Measurements from ENCODE around the gene DTNBP1.
A peak's percentile ranks its signal among the peaks of the same experiment; 100 is the strongest.
"Not testable (repeated sequence)": the region's sequence is repeated elsewhere in the genome, so short reads cannot be mapped to it uniquely, and the experiment has no call there.

Gene DTNBP1

DNA sequence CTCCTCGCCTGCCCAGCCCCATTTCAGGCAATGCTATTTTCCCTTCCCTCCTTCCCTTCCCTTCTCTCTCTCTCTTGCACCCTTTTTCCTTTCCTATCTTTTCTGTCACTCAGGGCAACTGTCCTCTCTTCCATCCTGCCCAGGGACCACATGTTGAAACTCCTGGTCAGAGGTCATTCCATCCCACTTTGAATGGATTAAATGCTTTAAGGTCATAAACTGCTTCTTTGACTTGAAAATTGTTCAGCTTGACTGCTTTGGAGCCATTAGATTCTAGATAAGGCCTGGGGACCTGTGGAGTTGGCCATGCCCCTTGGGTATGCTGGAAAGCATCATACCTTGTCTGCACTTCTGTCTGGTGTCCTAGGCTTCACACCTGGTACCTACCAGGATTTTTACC lies 106.1 kb downstream of the DTNBP1 start:
- no peak for DNase-seq (ENCODE audit: low read depth)

- no peak for DNase-seq (ENCODE audit: low read depth)
These were observed 107.5 kb downstream of the DTNBP1 start for GRCh38 chr6:15555101-15556038.

- DNase-seq (ENCODE audit: low read depth) = no peak
These were observed 108.1 kb downstream of the DTNBP1 start for GRCh38 chr6:15554728-15555100.

- no peak for DNase-seq (ENCODE audit: low read depth)
These were observed 109.0 kb downstream of the DTNBP1 start for GRCh38 chr6:15553736-15554294.

- no peak for DNase-seq (ENCODE audit: low read depth)
These were observed 109.8 kb downstream of the DTNBP1 start for GRCh38 chr6:15553031-15553430.

DNA sequence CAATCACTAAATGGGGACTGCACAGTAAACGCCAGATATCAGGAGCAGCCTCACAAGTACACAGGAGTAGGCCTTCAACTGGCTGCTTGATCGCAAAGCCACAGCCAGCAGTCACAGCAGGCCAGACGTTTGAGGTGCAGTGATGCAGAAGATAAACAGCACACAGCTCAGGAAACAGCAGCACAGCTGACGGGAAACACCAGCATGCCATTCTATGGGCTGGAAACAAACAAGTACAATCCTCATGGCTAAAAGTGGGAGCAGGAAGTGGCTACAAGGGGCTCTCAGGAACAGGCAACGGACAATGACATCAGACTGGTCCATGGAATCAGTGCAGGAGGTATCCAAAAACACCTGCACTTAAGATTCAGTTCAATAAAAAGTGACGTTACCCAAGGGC lies 111.0 kb downstream of the DTNBP1 start:
- peak; percentile 58 for DNase-seq (ENCODE audit: low read depth)

DNA sequence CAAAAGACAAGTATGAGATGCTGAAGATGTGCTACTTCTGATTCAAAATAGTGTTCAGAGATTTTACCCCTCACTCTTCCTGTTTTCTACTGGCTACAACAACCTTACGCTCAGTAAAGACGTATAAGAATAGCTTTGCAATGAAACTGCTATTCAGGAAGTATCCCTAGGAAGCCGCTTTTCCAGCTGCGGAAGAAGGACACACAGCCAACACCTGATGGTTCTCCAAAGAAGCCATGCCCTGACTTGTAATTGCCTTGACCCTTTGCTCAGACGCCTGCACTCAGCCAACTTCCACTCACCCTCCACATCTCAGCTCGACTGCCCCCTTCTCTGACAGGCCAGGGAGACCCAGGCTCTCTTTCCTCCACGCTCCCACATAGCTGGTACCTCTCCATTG lies 111.6 kb downstream of the DTNBP1 start:
- no peak for DNase-seq (ENCODE audit: low read depth)

GRCh38 chr6:15550546-15551123 lies 112.2 kb downstream of the DTNBP1 start:
- DNase-seq (ENCODE audit: low read depth) = no peak

DNA sequence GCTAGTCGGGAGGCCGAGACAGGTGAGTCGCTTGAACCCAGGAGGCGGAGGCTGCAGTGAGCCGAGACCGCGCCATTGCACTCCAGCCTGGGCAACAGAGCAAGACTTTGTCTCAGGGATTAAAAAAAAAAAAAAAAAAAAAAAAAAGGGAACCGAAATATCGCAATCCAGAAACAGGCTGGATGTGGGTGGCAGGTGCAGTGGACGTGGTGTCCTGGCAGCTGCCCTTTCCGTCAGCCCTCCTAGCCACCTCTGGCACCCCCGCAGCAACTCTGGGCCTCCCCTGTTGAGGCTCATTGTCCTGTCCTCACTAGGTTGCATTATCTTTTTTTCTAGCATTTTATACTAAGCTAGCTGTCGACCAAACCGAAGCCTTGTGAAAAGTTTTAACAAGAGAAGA lies 113.5 kb downstream of the DTNBP1 start:
- no peak for DNase-seq (ENCODE audit: low read depth)

GRCh38 chr6:15547400-15547799 lies 115.4 kb downstream of the DTNBP1 start:
- no peak for DNase-seq (ENCODE audit: low read depth)

DNA sequence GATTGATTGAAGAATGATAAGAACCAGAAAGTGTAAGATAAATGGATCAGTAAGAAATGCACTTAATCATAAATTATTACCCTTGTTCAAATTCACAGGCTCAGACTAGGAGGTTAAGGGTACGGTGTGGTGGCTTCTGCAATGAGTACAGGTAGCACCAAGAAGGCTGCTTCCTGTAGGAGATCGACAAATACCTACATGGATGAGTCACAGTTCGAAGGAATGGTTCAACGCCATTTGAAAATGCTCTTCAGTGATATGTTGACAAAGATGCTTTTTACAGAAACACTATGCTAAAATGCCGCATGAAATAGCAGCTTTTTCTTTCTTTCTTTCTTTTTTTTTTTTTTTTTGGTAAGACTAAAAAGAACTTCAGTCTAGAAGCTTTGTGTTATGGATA lies 116.2 kb downstream of the DTNBP1 start:
- no peak for DNase-seq (ENCODE audit: low read depth)

DNA sequence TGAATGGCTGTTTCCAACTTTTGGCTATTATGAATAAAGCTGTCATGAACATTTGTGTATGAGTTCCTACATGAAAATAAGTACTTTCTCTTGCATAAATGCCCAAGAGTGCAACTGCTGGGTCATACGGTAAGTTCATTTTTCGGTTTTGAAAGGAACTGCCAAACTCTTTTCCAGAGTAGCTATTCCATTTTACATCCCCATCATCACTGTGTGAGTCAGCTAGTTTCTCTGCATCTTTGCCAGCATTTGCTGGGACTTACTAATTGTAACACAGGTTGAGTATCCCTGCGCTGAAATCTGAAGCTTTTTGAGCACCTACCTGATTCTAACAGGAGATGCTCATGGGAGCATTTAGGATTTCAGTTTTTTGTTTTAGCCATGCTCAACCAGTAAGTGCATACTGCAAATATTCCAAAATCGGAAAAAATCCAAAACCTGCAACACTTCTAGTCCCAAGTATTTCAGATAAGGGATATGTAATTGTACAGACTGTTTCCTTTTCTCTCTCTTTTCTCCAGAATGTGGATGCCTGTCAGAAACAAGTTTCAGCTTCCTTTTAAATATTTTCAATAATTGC lies 118.4 kb downstream of the DTNBP1 start:
- DNase-seq (ENCODE audit: low read depth) = no peak

DNA sequence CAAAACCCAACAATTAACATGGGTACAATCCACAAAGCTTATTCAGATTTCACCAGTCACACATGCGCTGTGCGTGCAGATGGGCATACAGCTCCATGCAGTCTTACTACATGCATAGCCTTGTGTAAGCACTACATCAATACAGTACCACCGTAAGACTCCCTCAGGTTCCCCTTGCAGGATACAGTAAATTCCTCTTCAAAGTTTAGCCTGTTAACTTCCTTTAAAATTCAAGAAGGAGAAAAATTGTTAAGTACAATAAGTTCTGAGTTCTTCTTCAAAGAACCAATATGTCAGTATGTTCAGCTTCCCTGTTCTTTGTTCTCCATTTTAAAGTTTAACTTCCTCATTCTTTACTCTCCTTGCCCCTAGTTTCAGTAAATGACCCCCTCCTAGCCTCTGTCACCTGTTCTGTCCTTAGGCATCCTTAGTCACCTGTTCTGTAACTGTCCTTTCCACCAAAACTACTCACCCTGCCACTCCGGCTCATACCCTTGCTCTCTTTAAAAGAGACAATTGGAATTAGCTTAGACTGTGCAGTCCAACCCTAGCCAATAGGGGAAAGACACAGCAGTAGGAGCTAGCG lies 119.4 kb downstream of the DTNBP1 start:
- not testable (repeated sequence) for DNase-seq (ENCODE audit: low read depth)

GRCh38 chr6:15539722-15540270 lies 123.0 kb downstream of the DTNBP1 start:
- no peak for DNase-seq (ENCODE audit: low read depth)

DNA sequence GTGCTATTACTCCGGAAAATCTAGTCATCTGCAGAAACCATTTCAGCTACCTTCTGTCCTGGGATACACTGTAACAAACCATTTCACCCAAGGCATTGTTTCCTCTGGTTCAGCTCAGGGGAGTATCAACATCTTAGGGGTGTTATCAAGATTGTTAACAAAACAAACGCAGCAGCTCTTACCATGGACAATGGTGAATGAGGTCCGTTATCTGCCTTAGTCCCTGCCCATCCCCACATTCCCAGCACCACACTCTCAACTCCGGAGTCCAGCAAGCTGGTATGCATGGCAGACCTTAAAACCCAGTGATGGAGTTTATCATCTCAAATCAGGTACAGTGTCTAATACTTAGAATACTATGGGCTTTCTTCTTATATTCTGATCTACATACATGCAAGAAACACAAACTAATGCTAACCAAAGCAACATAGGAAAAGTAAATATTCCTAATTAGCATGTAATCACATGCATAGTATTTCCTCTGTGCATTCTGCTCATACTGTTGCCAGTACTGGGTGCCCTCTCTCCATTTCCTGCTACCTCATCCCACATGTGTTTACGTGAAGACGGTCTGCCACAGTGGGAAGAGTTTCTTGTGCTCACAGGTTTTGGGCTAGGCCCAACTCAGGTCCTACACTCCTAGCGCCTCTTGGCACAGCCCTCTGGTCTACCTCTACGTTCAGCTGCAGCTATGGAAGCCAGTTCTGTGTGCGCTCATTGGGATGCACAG lies 123.9 kb downstream of the DTNBP1 start:
- no peak for DNase-seq (ENCODE audit: low read depth)

GRCh38 chr6:15538106-15538505 lies 124.7 kb downstream of the DTNBP1 start:
- DNase-seq (ENCODE audit: low read depth) = no peak

DNA sequence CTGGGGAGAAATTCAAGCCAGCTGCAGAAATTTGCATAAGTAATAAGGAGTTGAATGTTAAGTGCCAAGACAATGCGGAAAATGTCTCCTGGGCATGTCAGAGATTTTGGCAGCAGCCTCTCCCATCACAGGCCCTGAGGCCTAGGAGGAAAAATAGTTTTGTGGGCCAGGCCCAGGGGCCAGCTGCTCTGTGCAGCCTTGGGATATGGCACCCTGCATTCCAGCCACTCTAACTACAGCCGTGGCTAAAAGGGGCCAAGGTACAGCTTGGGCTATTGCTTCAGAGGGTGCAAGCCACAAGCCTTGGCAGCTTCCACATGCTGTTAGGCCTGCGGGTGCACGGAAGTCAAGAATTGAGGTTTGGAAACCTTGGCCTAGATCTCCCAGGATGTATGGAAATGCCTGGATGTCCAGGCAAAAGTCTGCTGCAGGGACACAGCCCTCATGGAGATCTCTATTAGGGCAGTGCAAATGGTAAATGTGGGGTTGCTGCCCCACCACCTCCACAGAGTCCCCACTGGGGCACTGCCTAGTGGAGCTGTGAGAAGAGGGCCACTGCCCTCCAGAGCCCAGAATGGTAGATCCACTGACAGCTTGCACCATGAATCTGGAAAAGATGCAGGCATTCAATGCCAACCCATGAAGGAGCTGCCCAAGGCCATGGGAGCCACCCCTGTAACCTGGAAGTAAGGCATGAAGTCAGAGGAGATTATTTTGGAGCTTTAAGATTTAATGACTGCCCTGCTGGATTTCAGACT lies 126.5 kb downstream of the DTNBP1 start:
- no peak for DNase-seq (ENCODE audit: low read depth)

DNA sequence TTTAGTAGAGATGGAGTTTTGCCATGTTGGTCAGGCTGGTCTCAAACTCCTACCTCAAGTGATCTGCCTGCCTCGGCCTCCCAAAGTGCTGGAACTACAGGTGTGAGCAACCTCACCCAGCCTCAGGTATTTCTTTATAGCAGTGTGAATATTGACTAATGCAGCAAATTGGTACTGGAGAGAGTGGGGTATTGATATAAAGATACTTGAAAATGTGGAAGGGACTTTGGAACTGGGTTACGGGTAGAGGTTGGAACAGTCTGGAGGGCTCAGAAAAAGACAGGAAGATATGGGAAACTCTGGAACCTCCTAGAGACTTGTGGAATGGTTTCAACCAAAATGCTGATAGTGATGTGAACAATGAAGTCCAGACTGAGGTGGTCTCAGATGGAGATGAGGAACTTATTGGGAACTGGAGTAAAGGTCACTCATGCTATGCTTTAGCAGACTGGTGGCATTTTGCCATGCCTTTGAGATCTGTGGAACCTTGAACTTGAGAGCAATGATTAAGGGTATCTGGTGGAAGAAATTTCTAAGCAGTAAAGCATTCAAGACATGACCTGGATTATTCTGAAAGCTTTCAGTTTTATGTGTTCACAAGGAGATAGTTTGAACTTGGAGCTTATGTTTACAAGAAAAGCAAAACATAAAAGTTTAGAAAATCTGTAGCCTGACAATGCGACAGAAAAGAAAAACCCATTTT lies 127.2 kb downstream of the DTNBP1 start:
- DNase-seq (ENCODE audit: low read depth) = no peak

GRCh38 chr6:15534974-15535373 lies 127.9 kb downstream of the DTNBP1 start:
- no peak for DNase-seq (ENCODE audit: low read depth)

DNA sequence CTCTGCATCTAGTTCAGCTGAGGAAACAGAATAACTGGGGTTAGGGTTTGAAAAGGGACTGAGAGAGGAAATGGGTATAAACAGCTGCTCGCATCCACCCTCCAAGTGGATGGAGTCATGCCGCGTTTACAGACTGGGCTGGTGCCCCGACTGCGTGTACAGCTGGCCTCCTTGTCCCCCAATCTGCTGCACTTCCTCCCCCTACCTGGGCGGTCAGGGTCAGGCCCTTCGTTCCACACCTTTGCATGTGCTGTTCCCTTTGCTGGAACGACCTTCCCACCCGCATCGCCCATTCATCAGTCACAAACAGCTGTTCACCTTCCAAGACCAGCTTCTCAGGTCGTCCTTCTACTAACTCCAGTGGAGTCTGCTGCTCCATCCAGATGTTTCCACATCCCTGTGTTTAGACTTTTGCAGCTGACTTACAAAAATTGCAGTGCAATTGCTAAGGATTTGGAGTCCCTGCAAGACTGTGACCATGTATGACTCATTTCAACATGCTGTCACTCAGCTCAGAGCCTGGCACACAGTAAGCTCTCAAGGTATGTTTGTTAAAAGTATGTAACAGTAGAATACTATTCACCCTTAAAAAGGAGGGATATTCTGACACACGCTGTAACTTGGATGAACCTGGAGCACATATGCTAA lies 129.3 kb downstream of the DTNBP1 start:
- DNase-seq (ENCODE audit: low read depth) = no peak

Data from non-pigmented ciliary epithelial cell (primary cell).